HUES48 (cell line): Measurements from ENCODE around the gene PTPA.
"Not testable (repeated sequence)": the region's sequence is repeated elsewhere in the genome, so short reads cannot be mapped to it uniquely, and the experiment has no call there.

ENCODE experiments used
- H3K27ac ChIP-seq: one replicate; pipeline ENCODE4 v1.7.0; 2013; ENCODE audit warnings: low read depth, low read length, inconsistent platforms
- H3K27me3 ChIP-seq: 2 replicates; pipeline ENCODE4 v1.6.1; 2013; ENCODE audit warnings: mild to moderate bottlenecking, low read length; ENCODE audit not compliant: control insufficient read depth, insufficient read depth
- H3K36me3 ChIP-seq: 2 replicates; pipeline ENCODE4 v1.6.1; 2013; ENCODE audit warnings: low read length; ENCODE audit not compliant: control insufficient read depth, insufficient read depth
- H3K4me1 ChIP-seq: 2 replicates; pipeline ENCODE4 v1.6.1; 2013; ENCODE audit warnings: mild to moderate bottlenecking, low read length; ENCODE audit not compliant: control insufficient read depth, insufficient read depth
- H3K4me3 ChIP-seq: 2 replicates; pipeline ENCODE4 v1.5.1; 2013; ENCODE audit warnings: mild to moderate bottlenecking, low read depth, low read length
- H3K9ac ChIP-seq: 2 replicates; pipeline ENCODE4 v1.6.1; 2013; ENCODE audit warnings: mild to moderate bottlenecking, low read depth, low read length, moderate library complexity
- H3K9me3 ChIP-seq: 2 replicates; pipeline ENCODE4 v1.6.1; 2013; ENCODE audit warnings: low read length; ENCODE audit not compliant: control insufficient read depth, insufficient read depth

The PTPA gene

DNA sequence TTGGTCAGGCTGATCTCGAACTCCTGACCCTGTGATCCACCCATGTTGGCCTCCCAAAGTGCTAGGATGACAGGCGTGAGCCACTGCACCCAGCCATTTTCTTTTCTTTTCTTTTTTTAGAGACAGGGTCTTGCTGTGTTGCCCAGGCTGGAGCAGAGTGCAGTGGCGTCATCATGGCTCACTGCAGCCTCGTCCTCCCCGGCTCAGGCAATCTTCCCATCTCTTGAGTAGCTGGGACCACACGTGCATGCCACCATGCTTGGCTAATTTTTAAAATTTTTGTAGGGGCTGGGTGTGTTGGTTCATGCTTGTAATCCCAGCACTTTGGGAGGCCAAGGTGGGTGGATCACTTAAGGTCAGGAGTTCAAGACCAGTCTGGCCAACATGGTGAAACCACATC is 85.8 kb downstream of the PTPA start:
- H3K4me1 ChIP-seq, H3K27ac ChIP-seq, H3K36me3 ChIP-seq, H3K9me3 ChIP-seq, H3K9ac ChIP-seq, H3K4me3 ChIP-seq: not testable (repeated sequence)
- peaks cover 32% of the 10 kb centered on the region for H3K27me3 ChIP-seq

DNA sequence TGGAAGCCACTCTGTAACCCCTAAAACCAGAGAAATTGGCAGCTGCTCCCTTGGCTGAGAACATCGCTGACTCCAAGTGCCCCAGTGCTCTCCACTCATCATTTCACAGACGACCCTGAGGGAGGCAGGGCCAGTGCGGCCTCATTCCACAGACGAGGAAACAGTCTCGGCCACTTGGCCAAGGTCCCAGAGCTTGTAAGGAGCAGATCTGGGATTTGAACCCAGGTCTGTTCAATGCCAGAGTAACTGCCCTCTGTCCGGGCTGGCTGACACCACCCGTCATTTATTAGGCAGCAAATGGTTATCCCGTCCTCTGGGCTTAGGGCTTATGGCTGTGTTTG is 86.7 kb downstream of the PTPA start:
- Histone ChIP-seq H3K4me3 (no peak overlapping the region), H3K27ac (no peak overlapping the region), H3K9ac (no peak overlapping the region), H3K27me3 (peaks cover 32% of the 10 kb centered on the region), H3K4me1 (no peaks in the 10 kb centered on the region), H3K9me3 (no peaks in the 10 kb centered on the region), H3K36me3 (no peaks in the 10 kb centered on the region)
